ENCODE data around the gene TSHZ1. TPM values are rescaled to one million over a fixed set of nuclear protein-coding genes. Genes with fewer than 3 reads are reported as not detected.
"Not testable (repeated sequence)": the region's sequence is repeated elsewhere in the genome, so short reads cannot be mapped to it uniquely, and the experiment has no call there.

TSHZ1 gene
- total RNA-seq, 1 donor from 2014 or later = 12.7 TPM

- Mint-ChIP-seq H3K27me3 (ENCODE audit: insufficient read depth) (peaks cover 10% of the 10 kb centered on the region), H3K27ac (no peak overlapping the region), H3K9me3 (no peaks in the 10 kb centered on the region), H3K4me1 (ENCODE audit: low read depth) (no peaks in the 10 kb centered on the region), H3K4me3 (no peak overlapping the region), H3K36me3 (ENCODE audit: low read depth) (no peaks in the 10 kb centered on the region)
- DNase-seq (ENCODE audit: low spot score) = no peak
- intact Hi-C loops (cut with micrococcal nuclease) = no loop called here
These were observed 40.4 kb upstream of the TSHZ1 start for GRCh38 chr18:75170022-75170789.

- peaks cover 10% of the 10 kb centered on the region for H3K27me3 Mint-ChIP-seq (ENCODE audit: insufficient read depth)
- no peak overlapping the region for H3K27ac Mint-ChIP-seq
- H3K4me3 Mint-ChIP-seq = no peak overlapping the region
- DNase-seq (ENCODE audit: low spot score) = no peak
- no peaks in the 10 kb centered on the region for H3K4me1 Mint-ChIP-seq (ENCODE audit: low read depth)
- no peaks in the 10 kb centered on the region for H3K36me3 Mint-ChIP-seq (ENCODE audit: low read depth)
- H3K9me3 Mint-ChIP-seq = no peaks in the 10 kb centered on the region
- intact Hi-C loops (cut with micrococcal nuclease) = no loop called here
These were observed 39.7 kb upstream of the TSHZ1 start for GRCh38 chr18:75170916-75171315.

GRCh38 chr18:75172299-75173124 lies 38.1 kb upstream of the TSHZ1 start:
- Mint-ChIP-seq H3K27ac (no peak overlapping the region), H3K27me3 (ENCODE audit: insufficient read depth) (peaks cover 8% of the 10 kb centered on the region), H3K9me3 (no peaks in the 10 kb centered on the region), H3K4me1 (ENCODE audit: low read depth) (no peaks in the 10 kb centered on the region), H3K36me3 (ENCODE audit: low read depth) (no peaks in the 10 kb centered on the region), H3K4me3 (no peak overlapping the region)
- no peak for DNase-seq (ENCODE audit: low spot score)
- intact Hi-C loops (cut with micrococcal nuclease) = no loop called here

- no peak overlapping the region for H3K27ac Mint-ChIP-seq
- no peaks in the 10 kb centered on the region for H3K4me1 Mint-ChIP-seq (ENCODE audit: low read depth)
- no peak overlapping the region for H3K4me3 Mint-ChIP-seq
- H3K36me3 Mint-ChIP-seq (ENCODE audit: low read depth) = no peaks in the 10 kb centered on the region
- intact Hi-C loops (cut with micrococcal nuclease) = no loop called here
- peaks cover 8% of the 10 kb centered on the region for H3K27me3 Mint-ChIP-seq (ENCODE audit: insufficient read depth)
- DNase-seq (ENCODE audit: low spot score) = no peak
- H3K9me3 Mint-ChIP-seq = no peaks in the 10 kb centered on the region
These were observed 37.5 kb upstream of the TSHZ1 start for GRCh38 chr18:75173125-75173432.

- no peaks in the 10 kb centered on the region for H3K4me1 Mint-ChIP-seq (ENCODE audit: low read depth)
- DNase-seq (ENCODE audit: low spot score) = no peak
- intact Hi-C loops (cut with micrococcal nuclease) = no loop called here
These were observed 36.9 kb upstream of the TSHZ1 start for GRCh38 chr18:75173738-75174137.

GRCh38 chr18:75176849-75177248 lies 33.7 kb upstream of the TSHZ1 start:
- no peak for DNase-seq (ENCODE audit: low spot score)
- Mint-ChIP-seq H3K27me3 (ENCODE audit: insufficient read depth) (peaks cover 12% of the 10 kb centered on the region), H3K4me3 (no peak overlapping the region), H3K27ac (no peak overlapping the region), H3K9me3 (no peaks in the 10 kb centered on the region), H3K36me3 (ENCODE audit: low read depth) (no peaks in the 10 kb centered on the region), H3K4me1 (ENCODE audit: low read depth) (no peaks in the 10 kb centered on the region)
- intact Hi-C loops (cut with micrococcal nuclease) = no loop called here

More at GRCh38 chr18:75173738-75174137, 36.9 kb upstream of the TSHZ1 start:
- H3K27ac Mint-ChIP-seq = no peak overlapping the region
- peaks cover 8% of the 10 kb centered on the region for H3K27me3 Mint-ChIP-seq (ENCODE audit: insufficient read depth)
- no peak overlapping the region for H3K4me3 Mint-ChIP-seq
- no peaks in the 10 kb centered on the region for H3K36me3 Mint-ChIP-seq (ENCODE audit: low read depth)
- H3K9me3 Mint-ChIP-seq = no peaks in the 10 kb centered on the region

- Mint-ChIP-seq H3K9me3 (no peaks in the 10 kb centered on the region), H3K36me3 (ENCODE audit: low read depth) (no peaks in the 10 kb centered on the region), H3K4me3 (no peak overlapping the region), H3K27me3 (ENCODE audit: insufficient read depth) (peaks cover 6% of the 10 kb centered on the region), H3K4me1 (ENCODE audit: low read depth) (no peaks in the 10 kb centered on the region), H3K27ac (no peak overlapping the region)
- DNase-seq (ENCODE audit: low spot score) = no peak
- intact Hi-C loops (cut with micrococcal nuclease) = no loop called here
These were observed 32.2 kb upstream of the TSHZ1 start for GRCh38 chr18:75178376-75178775.

- H3K36me3 Mint-ChIP-seq (ENCODE audit: low read depth) = no peaks in the 10 kb centered on the region
- DNase-seq (ENCODE audit: low spot score) = no peak
- no peaks in the 10 kb centered on the region for H3K9me3 Mint-ChIP-seq
- H3K4me3 Mint-ChIP-seq = no peak overlapping the region
- H3K27me3 Mint-ChIP-seq (ENCODE audit: insufficient read depth) = peaks cover 6% of the 10 kb centered on the region
- H3K27ac Mint-ChIP-seq = no peak overlapping the region
- H3K4me1 Mint-ChIP-seq (ENCODE audit: low read depth) = no peaks in the 10 kb centered on the region
- intact Hi-C loops (cut with micrococcal nuclease) = no loop called here
These were observed 30.6 kb upstream of the TSHZ1 start for GRCh38 chr18:75179819-75180600.

GRCh38 chr18:75183524-75183923 lies 27.1 kb upstream of the TSHZ1 start:
- Mint-ChIP-seq H3K4me3 (no peak overlapping the region), H3K36me3 (ENCODE audit: low read depth) (no peaks in the 10 kb centered on the region), H3K27ac (no peak overlapping the region), H3K27me3 (ENCODE audit: insufficient read depth) (peaks cover 7% of the 10 kb centered on the region), H3K9me3 (peaks cover 7% of the 10 kb centered on the region), H3K4me1 (ENCODE audit: low read depth) (no peaks in the 10 kb centered on the region)
- no peak for DNase-seq (ENCODE audit: low spot score)
- intact Hi-C loops (cut with micrococcal nuclease) = no loop called here

- Mint-ChIP-seq H3K4me1 (ENCODE audit: low read depth) (no peaks in the 10 kb centered on the region), H3K27ac (no peak overlapping the region), H3K27me3 (ENCODE audit: insufficient read depth) (peaks cover 7% of the 10 kb centered on the region), H3K4me3 (no peak overlapping the region), H3K9me3 (peaks cover 7% of the 10 kb centered on the region), H3K36me3 (ENCODE audit: low read depth) (no peaks in the 10 kb centered on the region)
- intact Hi-C loops (cut with micrococcal nuclease) = no loop called here
- no peak for DNase-seq (ENCODE audit: low spot score)
These were observed 26.6 kb upstream of the TSHZ1 start for GRCh38 chr18:75183973-75184493.

GRCh38 chr18:75185460-75185859 lies 25.1 kb upstream of the TSHZ1 start:
- Mint-ChIP-seq H3K36me3 (ENCODE audit: low read depth) (no peaks in the 10 kb centered on the region), H3K4me1 (ENCODE audit: low read depth) (no peaks in the 10 kb centered on the region), H3K4me3 (no peak overlapping the region), H3K27ac (no peak overlapping the region), H3K27me3 (ENCODE audit: insufficient read depth) (peaks cover 5% of the 10 kb centered on the region), H3K9me3 (peaks cover 7% of the 10 kb centered on the region)
- no peak for DNase-seq (ENCODE audit: low spot score)
- intact Hi-C loops (cut with micrococcal nuclease) = no loop called here

GRCh38 chr18:75187702-75188101 lies 22.9 kb upstream of the TSHZ1 start:
- H3K9me3 Mint-ChIP-seq; H3K36me3 Mint-ChIP-seq (ENCODE audit: low read depth); H3K27me3 Mint-ChIP-seq (ENCODE audit: insufficient read depth); DNase-seq (ENCODE audit: low spot score); H3K4me1 Mint-ChIP-seq (ENCODE audit: low read depth); H3K27ac Mint-ChIP-seq; H3K4me3 Mint-ChIP-seq; intact Hi-C loops (cut with micrococcal nuclease): not testable (repeated sequence)

GRCh38 chr18:75189696-75190095 lies 20.9 kb upstream of the TSHZ1 start:
- H3K36me3 Mint-ChIP-seq (ENCODE audit: low read depth) = no peaks in the 10 kb centered on the region
- H3K9me3 Mint-ChIP-seq = peaks cover 7% of the 10 kb centered on the region
- H3K27me3 Mint-ChIP-seq (ENCODE audit: insufficient read depth) = peaks cover 4% of the 10 kb centered on the region
- H3K27ac Mint-ChIP-seq = no peak overlapping the region
- H3K4me3 Mint-ChIP-seq = no peak overlapping the region
- no peak for DNase-seq (ENCODE audit: low spot score)
- intact Hi-C loops (cut with micrococcal nuclease) = no loop called here
- H3K4me1 Mint-ChIP-seq (ENCODE audit: low read depth) = no peaks in the 10 kb centered on the region

All from activated T-helper 1 cell treated with anti-CD3 and anti-CD28 coated beads, Interleukin-12 subunit alpha, Interleukin-12 subunit beta, Interleukin-2, Interleukin-4 antibody, amounts not matched to agents 30 ng/mL and 10 ng/mL and 1 ng/mL, durations not matched to agents 14 hours and 24 hours and 36 hours (primary cell).